ENCODE data around the gene MTCH1.

MTCH1 gene

DNA sequence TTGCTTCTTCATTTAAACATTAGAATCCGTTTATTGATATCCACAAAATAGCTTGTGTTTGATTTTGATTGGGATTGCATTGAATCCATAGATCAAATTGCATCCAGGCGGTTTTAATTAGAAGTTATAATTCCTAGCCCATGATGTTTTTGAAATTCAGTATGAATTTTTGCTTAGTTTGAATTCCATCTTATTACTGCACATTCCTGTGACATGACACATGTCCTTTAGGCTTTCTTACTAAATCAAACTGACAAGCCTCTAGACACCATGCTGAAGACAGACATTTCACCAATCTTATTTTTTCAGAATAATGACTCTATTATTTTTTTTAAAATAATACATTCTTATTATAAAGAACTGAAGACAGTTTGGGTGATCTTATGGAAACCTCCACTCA lies 52.9 kb downstream of the MTCH1 start:
- intact Hi-C loops (cut with micrococcal nuclease), result no loop called here
- Mint-ChIP-seq H3K27ac (no peak overlapping the region), H3K9me3 (no peaks in the 10 kb centered on the region), H3K4me3 (no peak overlapping the region), H3K36me3 (ENCODE audit: low read depth) (peaks cover 4% of the 10 kb centered on the region), H3K4me1 (ENCODE audit: low read depth) (no peaks in the 10 kb centered on the region), H3K27me3 (peaks cover 16% of the 10 kb centered on the region)

- Mint-ChIP-seq H3K27ac (no peak overlapping the region), H3K9me3 (no peaks in the 10 kb centered on the region), H3K27me3 (peaks cover 7% of the 10 kb centered on the region), H3K4me3 (no peak overlapping the region), H3K4me1 (ENCODE audit: low read depth) (no peaks in the 10 kb centered on the region), H3K36me3 (ENCODE audit: low read depth) (peaks cover 19% of the 10 kb centered on the region)
- intact Hi-C loops (cut with micrococcal nuclease), result no loop called here
These were observed 55.5 kb downstream of the MTCH1 start for GRCh38 chr6:36930483-36930882.

DNA sequence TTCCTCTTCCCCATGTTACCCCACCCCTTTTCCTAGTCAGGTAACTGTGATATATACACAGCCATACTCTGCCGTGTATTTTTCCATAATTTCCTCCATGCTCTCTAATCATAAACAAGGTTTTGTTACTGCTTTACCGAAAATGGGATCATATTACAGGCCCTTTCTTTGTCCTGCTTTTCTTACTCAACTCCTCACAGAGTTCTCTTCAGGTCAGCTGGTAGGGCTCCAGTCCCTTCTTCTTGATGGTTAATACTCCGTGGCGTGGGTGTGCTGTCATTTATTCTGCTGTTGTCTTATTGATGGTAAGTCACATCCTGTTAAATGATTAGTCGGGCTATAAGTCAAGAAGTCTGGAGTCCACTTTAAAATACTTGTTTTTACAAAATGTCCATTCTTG lies 56.4 kb downstream of the MTCH1 start:
- intact Hi-C loops (cut with micrococcal nuclease), result no loop called here
- H3K27ac Mint-ChIP-seq, result no peak overlapping the region
- peaks cover 5% of the 10 kb centered on the region for H3K27me3 Mint-ChIP-seq
- no peak overlapping the region for H3K4me3 Mint-ChIP-seq
- peaks cover 27% of the 10 kb centered on the region for H3K36me3 Mint-ChIP-seq (ENCODE audit: low read depth)
- no peaks in the 10 kb centered on the region for H3K9me3 Mint-ChIP-seq
- no peaks in the 10 kb centered on the region for H3K4me1 Mint-ChIP-seq (ENCODE audit: low read depth)

- no peak overlapping the region for H3K4me3 Mint-ChIP-seq
- peaks cover 5% of the 10 kb centered on the region for H3K27me3 Mint-ChIP-seq
- no peaks in the 10 kb centered on the region for H3K9me3 Mint-ChIP-seq
- H3K4me1 Mint-ChIP-seq (ENCODE audit: low read depth), result no peaks in the 10 kb centered on the region
- H3K36me3 Mint-ChIP-seq (ENCODE audit: low read depth), result peaks cover 32% of the 10 kb centered on the region
- no peak overlapping the region for H3K27ac Mint-ChIP-seq
- intact Hi-C loops (cut with micrococcal nuclease), result no loop called here
These were observed 56.8 kb downstream of the MTCH1 start for GRCh38 chr6:36929152-36929551.

GRCh38 chr6:36928547-36928918 lies 57.5 kb downstream of the MTCH1 start:
- Mint-ChIP-seq H3K27ac (no peak overlapping the region), H3K4me1 (ENCODE audit: low read depth) (no peaks in the 10 kb centered on the region), H3K4me3 (no peak overlapping the region), H3K36me3 (ENCODE audit: low read depth) (peaks cover 38% of the 10 kb centered on the region), H3K9me3 (no peaks in the 10 kb centered on the region), H3K27me3 (peaks cover 5% of the 10 kb centered on the region)
- intact Hi-C loops (cut with micrococcal nuclease), result no loop called here

DNA sequence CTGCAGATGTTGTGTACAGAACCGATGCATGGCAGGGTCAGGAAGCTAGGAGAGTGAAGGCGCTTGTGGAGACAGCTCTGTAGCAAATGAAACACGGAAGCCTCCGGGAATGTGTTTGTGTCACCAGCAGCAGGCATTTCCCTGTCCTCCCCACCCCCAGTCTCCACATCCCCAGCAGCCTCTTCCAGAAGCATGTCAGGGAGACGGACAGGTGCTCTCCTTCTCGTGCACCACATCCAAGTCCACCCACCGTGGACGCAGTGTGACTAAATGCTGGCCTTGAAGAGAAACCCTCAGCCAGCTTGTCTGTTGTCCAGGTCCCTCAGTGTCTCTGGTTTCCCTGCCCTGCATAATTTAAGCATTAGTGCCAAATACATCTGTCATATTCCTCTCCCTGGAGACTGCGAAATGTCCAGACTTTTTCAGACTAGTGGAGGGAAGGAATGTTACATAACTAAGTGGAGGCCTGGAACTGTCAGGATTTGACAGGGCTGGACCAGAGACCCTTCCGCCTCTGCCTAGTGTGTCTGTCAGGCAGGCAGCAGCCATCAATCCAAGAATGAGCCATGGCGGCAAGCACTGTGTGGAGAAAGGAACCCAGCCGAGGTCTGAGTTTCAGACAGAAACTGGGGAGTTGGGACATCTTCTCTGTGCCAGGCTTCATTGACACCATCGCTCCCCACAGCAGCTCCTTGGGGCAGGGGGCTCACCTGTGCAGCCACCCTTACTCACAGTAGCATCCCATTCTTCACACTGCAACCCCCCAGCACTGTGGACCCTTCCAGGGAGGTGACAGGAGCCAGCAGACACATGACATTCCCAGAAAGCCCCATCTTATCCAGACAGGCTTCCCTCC lies 58.1 kb downstream of the MTCH1 start:
- no peak overlapping the region for H3K27ac Mint-ChIP-seq
- intact Hi-C loops (cut with micrococcal nuclease), result no loop called here
- peaks cover 44% of the 10 kb centered on the region for H3K36me3 Mint-ChIP-seq (ENCODE audit: low read depth)
- no peaks in the 10 kb centered on the region for H3K4me1 Mint-ChIP-seq (ENCODE audit: low read depth)
- H3K27me3 Mint-ChIP-seq, result peaks cover 5% of the 10 kb centered on the region
- H3K9me3 Mint-ChIP-seq, result no peaks in the 10 kb centered on the region
- H3K4me3 Mint-ChIP-seq, result no peak overlapping the region

DNA sequence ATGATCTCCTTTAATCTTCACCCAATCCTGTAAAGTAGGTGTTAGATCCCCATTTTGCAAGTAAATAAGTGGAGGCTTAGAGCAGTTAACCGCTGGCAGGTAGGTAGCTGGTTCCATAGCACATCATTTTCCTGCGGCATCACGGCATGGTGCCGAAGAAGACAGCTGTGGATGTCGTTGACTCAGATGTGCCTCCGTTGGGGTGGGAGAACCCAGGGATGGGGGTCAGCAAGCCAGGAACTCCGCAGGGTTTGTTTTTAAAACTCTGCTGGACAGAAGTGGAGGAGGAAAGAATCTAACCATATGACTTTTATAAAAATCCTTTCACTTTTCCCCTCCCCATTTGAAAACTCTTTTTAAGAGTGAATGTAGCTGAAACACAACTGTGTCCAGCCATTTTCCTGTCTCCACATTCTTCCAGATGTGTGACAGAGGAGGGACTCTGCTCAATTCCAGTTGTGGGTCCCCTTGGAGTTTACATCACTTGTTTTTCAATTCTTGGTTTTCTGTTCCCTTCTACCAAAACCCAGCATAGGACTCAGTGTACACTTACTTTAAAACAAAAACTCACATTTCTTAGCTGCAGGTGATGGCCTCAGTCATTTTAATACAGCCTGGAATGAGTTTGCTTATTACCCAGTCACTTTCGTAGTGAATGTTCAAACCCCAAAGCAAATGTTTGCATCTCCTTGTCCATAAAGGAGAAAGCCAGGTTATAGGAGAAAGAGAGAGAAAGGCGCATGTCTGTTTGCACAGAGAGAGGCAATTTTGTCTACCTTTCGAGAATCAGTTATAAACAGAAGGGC lies 59.1 kb downstream of the MTCH1 start:
- H3K27ac Mint-ChIP-seq, result no peak overlapping the region
- H3K4me1 Mint-ChIP-seq (ENCODE audit: low read depth), result no peaks in the 10 kb centered on the region
- H3K27me3 Mint-ChIP-seq, result peaks cover 3% of the 10 kb centered on the region
- intact Hi-C loops (cut with micrococcal nuclease), result no loop called here
- no peaks in the 10 kb centered on the region for H3K9me3 Mint-ChIP-seq
- no peak overlapping the region for H3K4me3 Mint-ChIP-seq
- peaks cover 49% of the 10 kb centered on the region for H3K36me3 Mint-ChIP-seq (ENCODE audit: low read depth)

- Mint-ChIP-seq H3K27ac (no peak overlapping the region), H3K9me3 (no peaks in the 10 kb centered on the region), H3K36me3 (ENCODE audit: low read depth) (peaks cover 54% of the 10 kb centered on the region), H3K4me3 (no peak overlapping the region), H3K27me3 (peaks cover 3% of the 10 kb centered on the region), H3K4me1 (ENCODE audit: low read depth) (no peaks in the 10 kb centered on the region)
- intact Hi-C loops (cut with micrococcal nuclease), result no loop called here
These were observed 60.2 kb downstream of the MTCH1 start for GRCh38 chr6:36925809-36926208.

DNA sequence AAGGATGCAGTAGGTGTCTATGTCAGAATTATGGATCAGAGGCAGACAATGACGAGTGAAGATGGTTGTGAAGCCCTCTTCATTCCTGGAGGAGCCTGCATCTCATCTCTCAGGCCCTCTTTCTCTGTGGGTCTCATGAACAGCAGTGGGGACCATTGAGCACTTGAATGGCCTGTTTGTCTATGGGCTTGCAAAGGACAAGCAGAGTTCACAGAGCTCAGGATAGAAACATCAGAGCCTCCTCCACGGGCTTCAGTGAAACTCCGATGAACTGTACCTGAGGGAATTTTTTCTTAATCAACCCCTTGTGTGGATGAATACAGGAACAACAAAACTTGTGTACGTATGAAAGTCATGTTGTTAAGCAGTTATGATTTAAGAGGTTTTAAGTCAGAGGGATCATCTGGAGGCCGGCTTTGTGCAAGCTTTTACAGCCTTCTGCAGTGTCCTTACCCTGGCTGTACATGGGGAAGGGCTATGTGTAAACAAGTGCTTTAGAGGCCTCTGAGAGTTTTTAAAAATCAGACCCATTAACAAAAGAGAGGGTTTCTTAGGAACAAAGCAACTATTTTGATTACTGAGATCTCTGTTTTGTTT lies 61.1 kb downstream of the MTCH1 start:
- Mint-ChIP-seq H3K27ac (no peak overlapping the region), H3K9me3 (no peaks in the 10 kb centered on the region), H3K4me3 (no peak overlapping the region), H3K36me3 (ENCODE audit: low read depth) (peaks cover 64% of the 10 kb centered on the region), H3K4me1 (ENCODE audit: low read depth) (no peaks in the 10 kb centered on the region), H3K27me3 (no peaks in the 10 kb centered on the region)
- intact Hi-C loops (cut with micrococcal nuclease), result no loop called here

DNA sequence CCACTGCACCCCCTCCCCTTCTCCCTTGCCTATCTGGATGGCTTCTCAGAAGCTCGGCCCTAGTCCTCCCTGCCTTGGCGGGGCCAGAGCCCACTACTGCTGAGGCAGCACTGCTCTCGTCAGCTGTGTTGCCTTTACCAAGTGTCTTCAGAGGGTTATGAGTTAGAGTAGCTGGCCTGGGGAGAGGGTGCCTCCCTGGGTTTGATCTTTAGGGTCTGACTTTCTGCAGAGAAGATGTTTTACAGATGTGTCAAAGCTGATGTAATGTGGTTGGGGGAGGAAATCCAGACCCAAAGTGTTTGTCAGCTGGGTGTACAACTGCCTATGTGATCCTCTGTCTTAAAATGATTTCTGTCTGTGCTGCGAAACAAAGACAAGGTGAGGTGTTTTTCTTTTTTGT lies 61.9 kb downstream of the MTCH1 start:
- no peak overlapping the region for H3K27ac Mint-ChIP-seq
- H3K36me3 Mint-ChIP-seq (ENCODE audit: low read depth), result peaks cover 71% of the 10 kb centered on the region
- no peaks in the 10 kb centered on the region for H3K9me3 Mint-ChIP-seq
- intact Hi-C loops (cut with micrococcal nuclease), result no loop called here
- H3K27me3 Mint-ChIP-seq, result no peaks in the 10 kb centered on the region
- H3K4me1 Mint-ChIP-seq (ENCODE audit: low read depth), result no peaks in the 10 kb centered on the region
- H3K4me3 Mint-ChIP-seq, result no peak overlapping the region

- peaks cover 7% of the 10 kb centered on the region for H3K4me1 Mint-ChIP-seq (ENCODE audit: low read depth)
- intact Hi-C loops (cut with micrococcal nuclease), result no loop called here
- H3K36me3 Mint-ChIP-seq (ENCODE audit: low read depth), result peaks cover 89% of the 10 kb centered on the region
These were observed 65.5 kb downstream of the MTCH1 start for GRCh38 chr6:36920546-36920945.

GRCh38 chr6:36920049-36920448 lies 65.9 kb downstream of the MTCH1 start:
- H3K4me3 Mint-ChIP-seq, result no peak overlapping the region
- H3K27ac Mint-ChIP-seq, result no peak overlapping the region
- intact Hi-C loops (cut with micrococcal nuclease), result no loop called here
- H3K4me1 Mint-ChIP-seq (ENCODE audit: low read depth), result peaks cover 12% of the 10 kb centered on the region
- no peaks in the 10 kb centered on the region for H3K9me3 Mint-ChIP-seq
- H3K36me3 Mint-ChIP-seq (ENCODE audit: low read depth), result peaks cover 89% of the 10 kb centered on the region
- H3K27me3 Mint-ChIP-seq, result no peaks in the 10 kb centered on the region

More at GRCh38 chr6:36920546-36920945, 65.5 kb downstream of the MTCH1 start:
- no peak overlapping the region for H3K4me3 Mint-ChIP-seq
- no peaks in the 10 kb centered on the region for H3K27me3 Mint-ChIP-seq
- H3K27ac Mint-ChIP-seq, result no peak overlapping the region
- no peaks in the 10 kb centered on the region for H3K9me3 Mint-ChIP-seq
